Activated CD8-positive, alpha-beta memory T cell treated with anti-CD3 and anti-CD28 coated beads for 48 hours (primary cell): ENCODE results near the gene SUSD2.
"Not testable (repeated sequence)": the region's sequence is repeated elsewhere in the genome, so short reads cannot be mapped to it uniquely, and the experiment has no call there.

Experiments
- DNase-seq, 3 experiments: peaks; one replicate each; pipeline ENCODE4 v3.0.0-alpha.2; 2020; ENCODE audit warnings: low read depth in 2 of 3, low spot score in 2 of 3

Gene SUSD2

GRCh38 chr22:24186892-24187670, 5.8 kb downstream of the SUSD2 start:
- DNase-seq: no peak

- no peak for DNase-seq
Observed at GRCh38 chr22:24187731-24188644, 6.7 kb downstream of the SUSD2 start.

GRCh38 chr22:24188705-24189248, 7.5 kb downstream of the SUSD2 start:
- no peak for DNase-seq

GRCh38 chr22:24189249-24190158, 8.2 kb downstream of the SUSD2 start:
- peak in 1 of 3 experiments; percentile 35 for DNase-seq

- DNase-seq: no peak
Observed at GRCh38 chr22:24190159-24190540, 8.9 kb downstream of the SUSD2 start.

- DNase-seq: no peak
Observed at GRCh38 chr22:24190596-24191208, 9.4 kb downstream of the SUSD2 start.

- no peak for DNase-seq
Observed at GRCh38 chr22:24191381-24191841, 10.1 kb downstream of the SUSD2 start.

GRCh38 chr22:24191893-24192292, 10.6 kb downstream of the SUSD2 start:
- DNase-seq: no peak

- DNase-seq: no peak
Observed at GRCh38 chr22:24198682-24199052, 17.4 kb downstream of the SUSD2 start.

- DNase-seq: no peak
Observed at GRCh38 chr22:24200619-24201212, 19.4 kb downstream of the SUSD2 start.

GRCh38 chr22:24201681-24202614, 20.7 kb downstream of the SUSD2 start:
- DNase-seq: no peak

- DNase-seq: not testable (repeated sequence)
Observed at GRCh38 chr22:24203856-24204255, 22.6 kb downstream of the SUSD2 start.

GRCh38 chr22:24205438-24206195, 24.3 kb downstream of the SUSD2 start:
- DNase-seq: no peak

GRCh38 chr22:24206460-24207263, 25.4 kb downstream of the SUSD2 start:
- DNase-seq: not testable (repeated sequence)

- DNase-seq: no peak
Observed at GRCh38 chr22:24207264-24208011, 26.2 kb downstream of the SUSD2 start.

GRCh38 chr22:24208012-24208749, 26.9 kb downstream of the SUSD2 start:
- DNase-seq: no peak
